Measurements from ENCODE around the gene SERF1A. TPM values are rescaled to one million over a fixed set of nuclear protein-coding genes. Genes with fewer than 3 reads are reported as not detected.

SERF1A gene
- 9.1 TPM for total RNA-seq

DNA sequence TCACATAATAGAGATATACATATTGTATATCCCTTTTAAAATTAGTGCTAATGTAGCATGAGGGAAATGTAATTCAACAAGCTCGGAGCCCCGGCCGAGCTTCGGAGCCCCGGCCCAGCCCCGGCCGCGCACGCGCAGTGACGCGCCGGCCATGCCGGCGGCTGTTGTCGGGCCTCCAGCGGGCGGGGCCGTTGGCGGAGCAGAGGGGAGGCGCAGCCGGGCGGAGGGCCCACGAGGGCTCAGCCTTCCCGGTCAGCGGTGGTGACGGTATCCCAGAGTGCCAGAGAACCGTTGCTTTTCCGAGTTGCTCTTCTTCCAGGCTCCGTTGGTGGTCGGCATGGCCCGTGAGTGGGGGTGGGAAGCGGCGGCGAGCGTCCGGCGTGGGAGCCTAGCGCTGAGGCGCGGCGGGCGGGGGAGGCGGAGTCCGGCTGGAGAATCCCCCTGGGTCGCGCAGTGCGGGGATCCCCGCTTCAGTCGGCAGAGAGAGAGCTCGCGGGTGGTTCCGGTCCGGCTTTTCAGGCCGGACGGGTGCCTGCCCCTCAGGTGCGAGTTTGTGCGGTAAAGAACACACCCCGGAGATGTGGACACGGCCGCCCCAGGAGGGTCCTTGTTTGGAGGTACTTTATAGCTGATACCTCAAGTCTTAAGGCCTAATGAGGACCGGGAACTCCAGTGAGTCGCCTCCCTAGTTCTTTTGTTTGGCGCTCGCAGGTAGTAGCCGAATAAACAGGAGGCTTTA lies at the start of gene SERF1A:
Gene SERF1A (plus strand): TSS at position 137 of the 739 bp plus-strand sequence. CDS start 201 bp downstream, at position 338.

Small RNA genes lying within 50 kb of the gene (small RNA-seq; reads per million reads assigned to genes)
- not detected for gene CDH12P1 (ENCODE audit: low replicate concordance)

Other genes starting within 250 kb of the SERF1A start
- gene SMN1, start 24.4 kb downstream of the SERF1A start, total RNA-seq, result 23.6 TPM
- 28.1 TPM for gene NAIP, start 124.7 kb downstream of the SERF1A start, total RNA-seq
- 38.4 TPM for gene GTF2H2, start 167.0 kb downstream of the SERF1A start, total RNA-seq